Endothelial cell of umbilical vein (primary cell): ENCODE measurements around the gene EBI3. TPM values are rescaled to one million over a fixed set of nuclear protein-coding genes. Genes with fewer than 3 reads are reported as not detected.
"Not testable (repeated sequence)": the region's sequence is repeated elsewhere in the genome, so short reads cannot be mapped to it uniquely, and the experiment has no call there.

ENCODE experiments used
- BruUV-seq: library from RNA; stranded (reverse); fragments of 400-500 nt; replicated peaks from 2 replicates; lab custom pipeline; 2021; lab: Mats Ljungman, UMichigan
- CTCF ChIA-PET: fragments of 300-600, 350-600 bp; sonication (Branson Sonifier 250); formaldehyde crosslinking; loops from one replicate; lab custom pipeline; 2021; ENCODE audit warnings: antibody characterized with exemption, inconsistent platforms; lab: Charles Lee
- POLR2A ChIA-PET: fragments of 300-600, 350-600 bp; sonication (Branson Sonifier 250); formaldehyde crosslinking; loops from one replicate; lab custom pipeline; 2021; ENCODE audit warnings: antibody characterized with exemption, inconsistent platforms; lab: Charles Lee
- DNase-seq: peaks from one replicate; pipeline ENCODE4 v3.0.0-alpha.2; 2011; ENCODE audit warnings: low read depth, low spot score
- FAIRE-seq: peaks from 2 replicates; lab custom pipeline; 2011; peaks lifted over from hg19 to GRCh38; lab: Jason Lieb, UNC
- H2AFZ ChIP-seq: 2 replicates; pipeline ENCODE4 v1.6.0; 2012; ENCODE audit warnings: low read depth, low read length, control low read depth, inconsistent platforms
- H3K27ac ChIP-seq: 2 replicates; pipeline ENCODE4 v1.5.1; 2011; ENCODE audit warnings: low read depth, mild to moderate bottlenecking, control low read depth, low read length, moderate library complexity; ENCODE audit not compliant: insufficient read depth
- H3K27me3 ChIP-seq, 2 experiments: 2 replicates each; pipeline versions ENCODE4 v1.6.0 to v1.6.1; 2011; ENCODE audit warnings: low read length in 2 of 2, mixed read lengths in 1 of 2; ENCODE audit not compliant: control insufficient read depth in 2 of 2, insufficient read depth in 2 of 2
- H3K36me3 ChIP-seq, 2 experiments: 2 replicates in 1 of 2; 3 replicates in 1 of 2; pipeline ENCODE4 v1.5.1; 2011; ENCODE audit warnings: low read length in 2 of 2, mild to moderate bottlenecking in 1 of 2, moderate library complexity in 1 of 2; ENCODE audit not compliant: control insufficient read depth in 2 of 2, insufficient read depth in 2 of 2; ENCODE audit errors: extremely low read depth in 1 of 2
- H3K4me1 ChIP-seq: 3 replicates; pipeline ENCODE4 v1.5.1; 2011; ENCODE audit warnings: mild to moderate bottlenecking, low read length; ENCODE audit not compliant: control insufficient read depth, insufficient read depth; ENCODE audit errors: extremely low read depth
- H3K4me2 ChIP-seq: 2 replicates; pipeline ENCODE4 v1.6.1; 2011; ENCODE audit warnings: low read length, control low read depth, mixed read lengths; ENCODE audit not compliant: insufficient read depth
- H3K4me3 ChIP-seq, 3 experiments: fragments of 200-600 bp in 1 of 3; sonication (generic), shearing (Covaris generic) in 1 of 3; replicated peaks in 1 of 3; 2 replicates each; pipeline ENCODE4 v1.5.1; 2011 to 2016; ENCODE audit warnings: control low read depth in 3 of 3, low read length in 3 of 3, mild to moderate bottlenecking in 2 of 3, inconsistent platforms in 1 of 3, low read depth in 1 of 3, moderate library complexity in 1 of 3; ENCODE audit not compliant: insufficient read depth in 1 of 3
- H3K79me2 ChIP-seq: 2 replicates; pipeline ENCODE4 v1.6.0; 2012; ENCODE audit warnings: low read length, inconsistent platforms; ENCODE audit not compliant: control insufficient read depth, insufficient read depth
- H3K9ac ChIP-seq: replicated peaks from 2 replicates; pipeline ENCODE3; 2011; ENCODE audit warnings: low read length, control low read depth; ENCODE audit not compliant: insufficient read depth; ENCODE audit errors: extremely low read depth
- H3K9me1 ChIP-seq: replicated peaks from 3 replicates; pipeline ENCODE4 v1.6.0; 2011; ENCODE audit warnings: mild to moderate bottlenecking, low read length; ENCODE audit not compliant: control insufficient read depth, insufficient read depth; ENCODE audit errors: extremely low read depth
- H3K9me3 ChIP-seq: replicated peaks from 2 replicates; pipeline ENCODE4 v1.5.1; 2012; ENCODE audit warnings: low read length, inconsistent platforms; ENCODE audit not compliant: control insufficient read depth, insufficient read depth
- H4K20me1 ChIP-seq: replicated peaks from 2 replicates; pipeline ENCODE3; 2011; ENCODE audit warnings: mild to moderate bottlenecking, low read length; ENCODE audit not compliant: control insufficient read depth, insufficient read depth; ENCODE audit errors: extremely low read depth
- EZH2 ChIP-seq: IDR thresholded peaks from 2 replicates; pipeline ENCODE4 v1.6.1; 2012; ENCODE audit warnings: borderline replicate concordance, low read depth, mild to moderate bottlenecking, moderate library complexity, low read length, inconsistent platforms; ENCODE audit not compliant: severe bottlenecking
- FOS ChIP-seq: IDR thresholded peaks from 2 replicates; pipeline ENCODE4 v1.6.1; 2011; ENCODE audit warnings: mild to moderate bottlenecking, low read length, moderate library complexity, borderline replicate concordance; ENCODE audit not compliant: insufficient read depth
- GATA2 ChIP-seq: IDR thresholded peaks from 2 replicates; pipeline ENCODE4 v1.7.0; 2011; ENCODE audit warnings: low read depth, mild to moderate bottlenecking, moderate library complexity, mixed read lengths, low read length; ENCODE audit not compliant: insufficient read length, insufficient read depth
- JUN ChIP-seq: IDR thresholded peaks from 2 replicates; pipeline ENCODE4 v1.6.1; 2011; ENCODE audit warnings: borderline replicate concordance, low read depth; ENCODE audit not compliant: insufficient read length, insufficient read depth
- MYC ChIP-seq: IDR thresholded peaks from one replicate; pipeline ENCODE4 v1.6.1; 2011; ENCODE audit warnings: mild to moderate bottlenecking, low read depth, low read length
- POLR2A ChIP-seq: IDR thresholded peaks from 2 replicates; pipeline ENCODE4 v1.6.1; 2012; ENCODE audit warnings: low read depth, mild to moderate bottlenecking, control low read depth, low read length
- POLR2AphosphoS5 ChIP-seq: IDR thresholded peaks from 2 replicates; pipeline ENCODE4 v1.6.1; 2012; ENCODE audit warnings: low read depth, mild to moderate bottlenecking, control low read depth, low read length, moderate library complexity; ENCODE audit not compliant: insufficient read depth
- dilution Hi-C: fragments of 300-500 bp; cut with MboI; formaldehyde crosslinking; loops from one replicate; pipeline ENCODE4 v1.15.0; 2019; ENCODE audit warnings: low sequenced_read_pairs; ENCODE audit not compliant: extremely low pct_ligation_motif_present
- intact Hi-C: fragments of 100-400 bp; cut with micrococcal nuclease; formaldehyde crosslinking; loops from one replicate; pipeline ENCODE4 v1.10.0; 2022
- polyA plus RNA-seq, 4 experiments: library from polyadenylated mRNA; depleted of rRNA in 3 of 4; stranded (reverse) in 3 of 4; unstranded in 1 of 4; fragments of >200 nt; gene quantifications; 2 replicates each; pipeline versions ENCODE4 v1.2.1 to v1.2.3, GENCODE V29; 2011 to 2012; ENCODE audit warnings: missing spikeins in 1 of 4
- total RNA-seq: library from RNA; stranded (reverse); gene quantifications from 2 replicates; pipeline ENCODE4 v1.2.3, GENCODE V29; 2021
- TF ChIP-seq, protein P1 (sequence below): IDR thresholded peaks from 2 replicates; pipeline ENCODE4 v1.6.1; 2011; ENCODE audit not compliant: insufficient read depth, insufficient read length
- TF ChIP-seq, protein P2 (sequence below), 2 donors: IDR thresholded peaks; 1 replicate in 1 of 2; 2 replicates in 1 of 2; pipeline ENCODE4 v1.5.1; 2011; ENCODE audit warnings: low read length in 2 of 2, mild to moderate bottlenecking in 2 of 2, moderate library complexity in 2 of 2, control low read depth in 1 of 2, inconsistent platforms in 1 of 2, low read depth in 1 of 2; ENCODE audit not compliant: insufficient read depth in 1 of 2; ENCODE audit errors: extremely low read depth in 1 of 2

The EBI3 gene
- total and polyA plus RNA-seq, 2 donors (not counting 3 experiments of a cell fraction or from before 2014, with no cell fraction given), result 0.29 to 1.0 TPM

DNA sequence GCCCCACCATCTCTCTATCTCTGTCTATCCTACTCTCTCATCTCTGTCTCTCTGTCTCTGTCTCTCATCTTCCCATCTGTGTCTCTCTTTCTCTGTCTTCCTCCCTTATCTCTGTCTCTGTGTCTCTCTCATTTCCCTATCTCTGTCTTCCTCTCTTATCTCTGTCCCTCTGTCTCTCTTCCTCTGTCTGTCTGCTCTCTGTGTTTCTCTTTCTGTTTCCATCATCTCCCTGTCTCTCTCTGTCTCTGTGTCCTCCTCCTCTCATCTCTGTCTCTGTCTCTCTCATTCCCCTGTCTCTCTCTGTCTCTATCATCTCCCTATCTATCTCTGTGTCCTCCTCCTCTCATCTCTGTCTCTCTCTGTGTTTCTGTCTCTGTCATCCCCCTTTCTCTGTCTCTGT, 1.6 kb upstream of the EBI3 start:
- ChIA-PET POLR2A (no interaction called here), CTCF (no interaction called here)
- no peak for DNase-seq
- H2AFZ ChIP-seq, result no peak overlapping the region
- BruUV-seq, result no TSS peak
- no peaks in the 10 kb centered on the region for H4K20me1 ChIP-seq
- no peak overlapping the region for H3K4me2 ChIP-seq
- intact Hi-C loops (no loop called here), dilution Hi-C loops (no loop called here)
- H3K27ac ChIP-seq, result no peak overlapping the region
- peaks cover 0 to 5% of the 10 kb centered on the region in 2 experiments for H3K27me3 ChIP-seq
- H3K9ac ChIP-seq, result no peak overlapping the region
- no peaks in the 10 kb centered on the region for H3K79me2 ChIP-seq
- no peak for FAIRE-seq
- no peaks in the 10 kb centered on the region for H3K9me3 ChIP-seq
- TF ChIP-seq FOS, result no peak
- no peaks in the 10 kb centered on the region for H3K4me1 ChIP-seq
- H3K4me3 ChIP-seq, result no peak overlapping the region
- no peaks in the 10 kb centered on the region for H3K9me1 ChIP-seq
- H3K36me3 ChIP-seq, result no peaks in the 10 kb centered on the region

- H3K27ac ChIP-seq, result no peak overlapping the region
- FAIRE-seq (peak; percentile 21), DNase-seq (no peak)
- no peaks in the 10 kb centered on the region for H3K79me2 ChIP-seq
- no peaks in the 10 kb centered on the region for H3K4me1 ChIP-seq
- H2AFZ ChIP-seq, result peak overlapping the region; percentile 44
- no peaks in the 10 kb centered on the region for H3K9me3 ChIP-seq
- BruUV-seq, result no TSS peak
- no peaks in the 10 kb centered on the region for H3K36me3 ChIP-seq
- H3K4me3 ChIP-seq, result no peak overlapping the region
- H3K9me1 ChIP-seq, result no peaks in the 10 kb centered on the region
- intact Hi-C loops, result no loop called here
- no peaks in the 10 kb centered on the region for H4K20me1 ChIP-seq
- H3K9ac ChIP-seq, result no peak overlapping the region
- dilution Hi-C loops, result no loop called here
- no peak overlapping the region for H3K4me2 ChIP-seq
- peaks cover 0 to 5% of the 10 kb centered on the region in 2 experiments for H3K27me3 ChIP-seq
- TF ChIP-seq, protein P1, sequence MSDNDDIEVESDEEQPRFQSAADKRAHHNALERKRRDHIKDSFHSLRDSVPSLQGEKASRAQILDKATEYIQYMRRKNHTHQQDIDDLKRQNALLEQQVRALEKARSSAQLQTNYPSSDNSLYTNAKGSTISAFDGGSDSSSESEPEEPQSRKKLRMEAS, result no peak
- TF ChIP-seq GATA2 (no peak), JUN (no peak), EZH2 (no peak), POLR2A (no peak), POLR2AphosphoS5 (no peak), MYC (no peak), FOS (no peak)
- TF ChIP-seq, protein P2, sequence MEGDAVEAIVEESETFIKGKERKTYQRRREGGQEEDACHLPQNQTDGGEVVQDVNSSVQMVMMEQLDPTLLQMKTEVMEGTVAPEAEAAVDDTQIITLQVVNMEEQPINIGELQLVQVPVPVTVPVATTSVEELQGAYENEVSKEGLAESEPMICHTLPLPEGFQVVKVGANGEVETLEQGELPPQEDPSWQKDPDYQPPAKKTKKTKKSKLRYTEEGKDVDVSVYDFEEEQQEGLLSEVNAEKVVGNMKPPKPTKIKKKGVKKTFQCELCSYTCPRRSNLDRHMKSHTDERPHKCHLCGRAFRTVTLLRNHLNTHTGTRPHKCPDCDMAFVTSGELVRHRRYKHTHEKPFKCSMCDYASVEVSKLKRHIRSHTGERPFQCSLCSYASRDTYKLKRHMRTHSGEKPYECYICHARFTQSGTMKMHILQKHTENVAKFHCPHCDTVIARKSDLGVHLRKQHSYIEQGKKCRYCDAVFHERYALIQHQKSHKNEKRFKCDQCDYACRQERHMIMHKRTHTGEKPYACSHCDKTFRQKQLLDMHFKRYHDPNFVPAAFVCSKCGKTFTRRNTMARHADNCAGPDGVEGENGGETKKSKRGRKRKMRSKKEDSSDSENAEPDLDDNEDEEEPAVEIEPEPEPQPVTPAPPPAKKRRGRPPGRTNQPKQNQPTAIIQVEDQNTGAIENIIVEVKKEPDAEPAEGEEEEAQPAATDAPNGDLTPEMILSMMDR (IDR thresholded peaks at IDR 0.05; ENCODE audit: extremely low read depth in 1 of 2, insufficient read depth in 1 of 2, low read depth in 1 of 2, low read length in 2 of 2), result no peak
- POLR2A ChIA-PET, result no interaction called here
- CTCF ChIA-PET, result no interaction called here
Measured at GRCh38 chr19:4228765-4229178, 551 bp upstream of the EBI3 start.

GRCh38 chr19:4230237-4230636, 914 bp downstream of the EBI3 start:
- POLR2A ChIA-PET, DNase-seq, H3K27me3 ChIP-seq, H3K9me1 ChIP-seq, intact Hi-C loops, H3K4me2 ChIP-seq, H3K9ac ChIP-seq, H3K9me3 ChIP-seq, dilution Hi-C loops, H3K4me1 ChIP-seq, H3K4me3 ChIP-seq, BruUV-seq, H3K27ac ChIP-seq, H2AFZ ChIP-seq, H3K79me2 ChIP-seq, H3K36me3 ChIP-seq, H4K20me1 ChIP-seq, FAIRE-seq: not testable (repeated sequence)
- CTCF ChIA-PET, result interaction anchor here (0.7 to 2.1 kb wide), 7 partner anchors 14 to 377 kb away, joined by 3 to 5 read pairs (median 3); partner anchors contain the start of gene YJU2
